Coronary artery (tissue), 2 donors: ENCODE measurements around the gene CISTR.
A peak's percentile ranks its signal among the peaks of the same experiment; 100 is the strongest.
"Not testable (repeated sequence)": the region's sequence is repeated elsewhere in the genome, so short reads cannot be mapped to it uniquely, and the experiment has no call there.

ENCODE experiments used
- DNase-seq: peaks from one replicate; pipeline ENCODE4 v3.0.0-alpha.2; 2017; ENCODE audit warnings: low spot score
- H3K27ac ChIP-seq, 2 donors: fragments of 200-600 bp; sonication (generic); one replicate each; pipeline ENCODE4 v1.5.1; 2016 to 2019
- H3K4me3 ChIP-seq: fragments of 200-600 bp; sonication (generic); 2 replicates; pipeline ENCODE4 v1.5.1; 2016; ENCODE audit warnings: mild to moderate bottlenecking, moderate library complexity
- TF ChIP-seq, protein P1 (sequence below): fragments of 200-600 bp; sonication (generic); IDR thresholded peaks from one replicate; pipeline ENCODE4 v1.5.1; 2019; ENCODE audit warnings: antibody characterized with exemption

CISTR gene

DNA sequence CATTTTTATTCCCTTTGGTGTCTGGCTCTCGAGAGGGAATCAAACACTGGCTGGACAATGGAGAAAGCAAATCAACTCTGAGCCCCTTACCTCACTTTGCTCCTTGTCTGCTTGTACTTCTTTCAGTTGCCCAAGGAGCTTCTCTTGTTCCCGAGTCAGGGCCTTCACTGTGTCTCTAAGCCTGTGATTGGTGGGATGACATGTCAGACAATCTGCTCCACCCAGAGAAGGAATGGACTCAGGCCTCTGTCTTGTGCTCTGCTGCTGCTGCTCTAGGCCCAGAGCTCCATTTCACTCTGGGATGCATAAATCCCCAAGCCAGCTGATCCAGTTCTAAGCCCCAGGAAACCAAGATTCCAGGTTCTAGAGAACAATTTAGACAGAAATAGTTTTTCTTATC lies 32.1 kb downstream of the CISTR start:
- TF ChIP-seq, protein P1, sequence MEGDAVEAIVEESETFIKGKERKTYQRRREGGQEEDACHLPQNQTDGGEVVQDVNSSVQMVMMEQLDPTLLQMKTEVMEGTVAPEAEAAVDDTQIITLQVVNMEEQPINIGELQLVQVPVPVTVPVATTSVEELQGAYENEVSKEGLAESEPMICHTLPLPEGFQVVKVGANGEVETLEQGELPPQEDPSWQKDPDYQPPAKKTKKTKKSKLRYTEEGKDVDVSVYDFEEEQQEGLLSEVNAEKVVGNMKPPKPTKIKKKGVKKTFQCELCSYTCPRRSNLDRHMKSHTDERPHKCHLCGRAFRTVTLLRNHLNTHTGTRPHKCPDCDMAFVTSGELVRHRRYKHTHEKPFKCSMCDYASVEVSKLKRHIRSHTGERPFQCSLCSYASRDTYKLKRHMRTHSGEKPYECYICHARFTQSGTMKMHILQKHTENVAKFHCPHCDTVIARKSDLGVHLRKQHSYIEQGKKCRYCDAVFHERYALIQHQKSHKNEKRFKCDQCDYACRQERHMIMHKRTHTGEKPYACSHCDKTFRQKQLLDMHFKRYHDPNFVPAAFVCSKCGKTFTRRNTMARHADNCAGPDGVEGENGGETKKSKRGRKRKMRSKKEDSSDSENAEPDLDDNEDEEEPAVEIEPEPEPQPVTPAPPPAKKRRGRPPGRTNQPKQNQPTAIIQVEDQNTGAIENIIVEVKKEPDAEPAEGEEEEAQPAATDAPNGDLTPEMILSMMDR, result no peak
- DNase-seq, result no peak
- Histone ChIP-seq H3K4me3 (no peak overlapping the region), H3K27ac (no peak overlapping the region)

DNA sequence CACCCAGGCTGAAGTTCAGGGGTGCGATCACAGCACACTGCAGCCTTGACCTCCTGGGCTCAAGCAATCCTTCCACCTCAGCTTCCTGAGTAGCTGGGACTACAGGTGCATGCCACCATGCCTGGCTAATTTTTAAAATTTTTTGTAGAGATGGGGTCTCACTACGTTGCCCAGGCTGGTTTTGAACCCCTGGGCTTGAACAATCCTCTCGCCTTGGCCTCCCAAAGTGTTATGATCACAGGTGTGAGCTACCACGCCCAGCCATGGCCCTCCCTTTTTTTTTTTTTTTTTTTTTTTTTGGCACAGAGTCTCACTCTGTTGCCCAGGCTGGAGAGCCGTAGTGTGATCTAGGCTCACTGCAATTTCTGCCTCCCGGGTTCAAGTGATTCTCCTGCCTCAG lies 33.2 kb downstream of the CISTR start:
- not testable (repeated sequence) for DNase-seq, H3K4me3 ChIP-seq, H3K27ac ChIP-seq

DNA sequence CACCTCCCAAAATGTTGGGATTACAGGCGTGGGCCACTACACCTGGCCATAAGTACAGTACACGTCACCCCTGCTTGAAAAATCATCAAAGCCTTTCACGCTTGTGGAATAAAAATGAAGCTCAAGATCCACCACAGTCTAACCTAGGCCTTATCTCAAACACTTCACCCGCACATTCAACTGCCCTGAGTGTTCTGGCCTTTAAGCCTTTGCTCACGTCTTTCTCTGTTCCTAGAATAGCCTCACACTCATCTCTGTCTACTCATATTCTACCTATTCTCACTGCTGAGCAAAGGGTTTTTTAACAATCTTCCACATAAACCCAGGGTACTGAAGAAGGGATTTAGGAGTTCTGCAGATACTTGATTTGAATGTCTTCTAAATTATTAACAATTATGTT lies 34.5 kb downstream of the CISTR start:
- no peak overlapping the region for H3K4me3 ChIP-seq
- DNase-seq, result no peak
- TF ChIP-seq, protein P1, result no peak
- H3K27ac ChIP-seq, result no peak overlapping the region

DNA sequence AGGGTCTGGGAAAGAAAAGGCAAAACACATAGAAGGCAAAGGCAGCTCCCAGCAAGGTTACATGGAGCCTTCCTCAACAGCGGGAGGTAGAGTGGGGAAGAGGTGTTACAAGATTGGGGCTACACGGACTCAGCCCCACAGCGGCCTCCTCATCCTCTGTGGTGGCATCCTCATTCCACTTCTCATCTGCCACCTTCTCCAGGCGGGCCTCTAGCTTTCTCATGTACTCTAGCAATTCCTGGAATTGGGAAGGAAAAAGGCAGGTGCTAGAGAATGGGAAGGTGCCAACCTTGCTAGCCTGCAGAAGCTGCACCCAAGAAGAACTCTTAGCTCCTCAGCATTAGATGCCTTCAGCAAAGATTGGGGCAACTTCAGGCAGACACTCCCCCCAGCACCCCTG lies 37.8 kb downstream of the CISTR start:
- Histone ChIP-seq H3K4me3 (no peak overlapping the region), H3K27ac (no peak overlapping the region)
- TF ChIP-seq, protein P1, result no peak
- DNase-seq, result no peak

DNA sequence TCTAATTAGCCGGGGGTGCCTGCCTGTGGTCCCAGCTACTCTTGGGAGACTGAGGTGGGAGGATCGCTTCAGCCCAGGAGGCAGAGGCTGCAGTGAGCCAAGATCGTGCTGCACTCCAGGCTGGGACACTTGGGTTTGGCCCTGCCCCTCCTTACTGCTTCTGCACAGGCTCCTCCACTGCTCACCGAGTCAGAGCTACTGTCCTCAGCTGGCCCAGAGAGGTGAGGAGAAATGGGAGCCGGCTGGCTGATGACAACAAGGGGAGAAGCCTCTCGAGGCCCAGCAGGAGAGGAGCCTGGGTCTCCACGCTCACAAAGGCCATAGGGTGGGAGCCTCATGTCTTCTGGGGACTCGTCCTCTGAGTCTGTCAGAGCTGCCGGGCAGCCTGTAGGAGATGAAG lies 38.3 kb downstream of the CISTR start:
- Histone ChIP-seq H3K27ac (no peak overlapping the region), H3K4me3 (no peak overlapping the region)
- DNase-seq, result peak; percentile 43
- TF ChIP-seq, protein P1, result no peak

DNA sequence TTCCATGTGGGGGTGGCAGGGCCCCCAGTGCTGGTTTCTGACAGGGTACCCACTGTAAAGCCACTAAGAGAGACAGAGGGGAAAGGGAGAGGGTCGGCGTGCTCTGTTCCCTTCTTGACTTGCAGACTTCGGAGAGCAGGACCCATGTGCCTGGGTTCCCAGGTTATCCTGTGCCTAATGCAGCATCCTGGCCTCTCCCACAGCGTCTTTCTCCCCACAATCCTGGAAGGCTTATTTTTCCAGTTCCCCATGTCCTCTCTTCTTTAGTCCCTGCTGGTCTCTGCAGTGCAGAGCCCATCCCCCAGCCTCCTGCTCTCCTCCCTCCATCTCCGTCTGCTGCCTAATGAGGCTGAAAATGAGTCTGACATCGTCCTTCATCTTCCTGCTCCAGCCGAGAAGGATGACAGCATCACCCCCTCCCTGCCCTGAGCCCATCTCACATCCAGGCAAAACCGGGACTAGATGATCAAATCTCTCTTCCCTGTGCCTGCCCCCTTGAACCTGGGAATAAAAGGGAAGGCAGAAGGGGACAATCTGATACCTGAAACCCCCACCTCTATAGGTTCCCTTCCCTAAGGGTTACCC lies 39.6 kb downstream of the CISTR start:
- Histone ChIP-seq H3K4me3 (no peak overlapping the region), H3K27ac (no peak overlapping the region)
- DNase-seq, result peak; percentile 50
- TF ChIP-seq, protein P1, result no peak

DNA sequence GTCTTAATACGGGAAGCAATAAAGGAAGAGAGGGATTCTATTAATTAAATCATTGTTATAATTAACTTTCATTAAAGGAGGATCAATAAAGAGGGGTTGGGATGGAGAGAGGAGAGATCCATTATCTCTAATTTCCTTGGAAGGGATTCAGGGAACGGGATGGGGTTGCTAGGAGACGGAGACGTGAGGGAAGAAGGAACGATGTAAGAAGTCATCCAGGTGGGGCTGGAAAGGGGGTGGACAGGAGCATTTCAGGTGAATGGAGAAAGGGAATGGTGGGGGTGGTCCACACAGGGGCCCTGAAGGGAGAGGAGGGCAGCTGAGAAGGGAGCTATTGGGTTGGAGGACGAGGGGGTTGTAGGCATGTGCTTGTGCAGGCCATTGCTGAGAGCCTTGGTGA lies 41.7 kb downstream of the CISTR start:
- Histone ChIP-seq H3K4me3 (no peak overlapping the region), H3K27ac (no peak overlapping the region)
- DNase-seq, result peak; percentile 33
- TF ChIP-seq, protein P1, result no peak

DNA sequence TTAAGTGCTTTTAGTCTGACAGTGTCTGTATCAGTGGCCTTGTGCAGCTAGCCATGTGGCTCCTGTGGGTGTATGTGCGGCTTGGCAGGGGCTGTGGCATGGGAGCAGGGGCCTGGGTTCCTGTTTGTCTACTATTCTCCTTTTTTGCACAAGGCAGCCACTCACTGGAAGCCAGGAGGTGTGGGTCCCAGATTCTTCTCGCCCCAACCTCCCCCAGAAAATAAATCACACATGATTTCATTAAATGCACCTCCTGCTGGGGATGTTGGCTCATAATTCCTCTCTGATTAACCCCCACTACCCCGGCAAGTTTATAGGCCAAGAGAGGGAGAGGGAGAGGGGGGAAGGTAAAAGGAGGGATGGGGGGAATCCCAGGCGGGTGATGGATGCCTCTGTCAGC lies 42.1 kb downstream of the CISTR start:
- no peak for DNase-seq
- H3K27ac ChIP-seq, result no peak overlapping the region
- H3K4me3 ChIP-seq, result no peak overlapping the region
- TF ChIP-seq, protein P1, result no peak
